Activated CD8-positive, alpha-beta memory T cell treated with anti-CD3 and anti-CD28 coated beads, Interleukin-2, amount 50 U/mL, for 1 hour (primary cell): ENCODE measurements around the gene BTNL9.
"Not testable (repeated sequence)": the region's sequence is repeated elsewhere in the genome, so short reads cannot be mapped to it uniquely, and the experiment has no call there.

Experiments
- DNase-seq: peaks from one replicate; pipeline ENCODE4 v3.0.0-alpha.2; 2020; ENCODE audit errors: extremely low read depth

Gene BTNL9

DNA sequence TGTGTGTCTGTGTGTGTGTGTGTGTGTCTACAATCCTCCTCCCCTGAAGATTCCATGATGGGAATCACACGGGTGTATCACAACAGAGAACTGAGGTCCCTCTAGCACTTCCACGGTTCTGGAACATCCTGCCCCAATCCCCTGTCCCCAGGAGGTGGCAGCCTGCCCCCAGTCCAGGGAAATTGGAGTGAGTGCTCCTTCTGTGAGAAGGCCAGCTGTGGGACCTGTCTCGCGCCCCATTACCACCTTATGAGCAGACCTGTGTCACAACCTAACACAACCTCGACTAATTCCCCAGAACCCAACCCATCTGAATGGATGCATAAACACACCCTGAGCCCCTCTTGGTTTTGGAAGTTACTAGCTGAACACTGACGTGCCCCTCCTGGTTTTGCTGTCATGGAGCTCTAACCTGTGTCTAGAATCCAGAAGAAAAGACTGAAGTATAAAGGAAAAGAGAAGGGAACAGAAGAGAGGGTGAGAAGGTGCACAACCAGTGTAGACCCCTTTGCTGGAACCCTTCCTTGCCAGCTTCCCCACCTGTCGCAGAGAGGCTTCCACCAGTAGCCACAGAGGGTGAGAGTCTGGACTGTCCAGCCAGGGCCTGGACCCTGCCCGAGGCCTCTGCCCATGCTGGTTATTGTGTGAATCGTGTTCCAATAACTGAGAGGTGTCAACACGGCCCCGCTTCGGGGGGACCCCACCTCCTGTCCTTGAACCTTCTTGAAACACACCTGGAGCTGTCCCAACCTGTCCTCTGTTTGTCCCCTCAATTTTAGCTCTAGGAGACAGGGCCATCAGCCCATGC lies 3.4 kb downstream of the BTNL9 start:
- DNase-seq, result no peak

DNA sequence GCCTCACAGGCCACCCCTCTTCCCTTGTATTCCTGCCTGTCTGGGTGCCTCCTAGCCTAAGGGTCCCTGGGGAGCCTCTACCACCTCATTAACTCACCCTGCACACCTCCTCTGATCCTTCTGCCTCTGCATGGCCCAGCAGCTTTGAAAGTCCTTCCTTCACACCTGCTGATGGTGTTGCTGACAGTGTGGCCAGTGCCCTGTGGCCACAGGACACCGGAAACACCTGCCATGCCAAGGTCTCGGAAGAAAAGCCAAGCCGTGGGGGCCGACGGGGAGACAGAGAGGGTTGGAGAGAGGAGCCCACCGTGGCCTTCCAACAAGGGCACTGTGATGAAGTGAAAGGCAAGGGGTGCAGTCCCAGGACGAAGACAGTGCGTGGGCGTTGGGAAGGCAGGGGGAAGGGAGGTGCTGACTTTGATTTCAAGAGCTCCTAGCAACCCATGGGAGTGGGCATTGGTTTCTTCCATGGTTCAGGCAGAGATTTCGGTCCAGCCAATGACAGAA lies 4.1 kb downstream of the BTNL9 start:
- DNase-seq, result no peak

DNA sequence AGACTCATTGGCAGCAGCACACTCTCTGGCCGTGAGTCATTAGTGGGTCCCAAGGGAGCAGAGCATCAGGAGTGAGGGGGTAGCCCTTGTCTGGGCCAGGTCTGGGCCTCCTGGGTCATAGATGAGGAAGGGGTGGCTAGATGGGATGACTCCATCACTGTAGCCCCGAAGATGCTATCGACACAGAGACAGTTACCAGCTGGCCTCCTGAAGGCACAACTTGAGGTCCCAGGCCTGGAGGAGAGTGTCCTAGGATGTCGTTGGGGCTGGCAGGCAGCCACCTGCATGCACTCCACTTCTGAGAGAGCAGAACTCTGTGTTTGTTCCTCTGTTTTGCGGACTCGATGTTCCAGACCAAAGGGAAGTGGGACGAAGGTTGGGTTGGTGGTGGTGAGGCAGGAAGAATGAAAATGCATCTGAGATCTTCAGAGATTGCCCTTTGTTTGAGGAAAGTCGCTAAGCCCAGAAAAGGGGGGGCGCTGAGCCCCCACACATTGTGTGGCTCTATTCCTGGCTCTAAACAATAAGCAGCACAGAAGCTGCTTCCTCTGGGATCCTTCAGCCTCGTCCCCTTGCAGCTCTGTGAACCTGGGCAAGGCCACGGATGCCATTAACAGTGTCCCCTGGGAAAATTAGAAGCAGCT lies 4.7 kb downstream of the BTNL9 start:
- no peak for DNase-seq

DNA sequence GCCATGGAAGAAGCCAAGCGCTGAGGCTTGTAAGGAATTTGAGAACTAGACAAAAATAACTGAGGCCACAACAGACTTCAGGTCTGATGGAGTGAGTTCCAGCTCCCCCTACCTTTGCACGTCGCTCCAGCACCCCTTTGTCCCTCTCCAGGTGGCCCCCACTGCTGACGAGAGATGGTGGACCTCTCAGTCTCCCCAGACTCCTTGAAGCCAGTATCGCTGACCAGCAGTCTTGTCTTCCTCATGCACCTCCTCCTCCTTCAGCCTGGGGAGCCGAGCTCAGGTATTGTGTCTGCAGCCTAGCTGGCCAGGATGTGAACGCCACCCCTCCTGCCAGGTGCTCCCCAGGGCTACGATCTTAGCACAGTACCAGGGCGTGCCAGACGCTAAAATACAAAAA lies 5.2 kb downstream of the BTNL9 start:
- DNase-seq, result no peak

DNA sequence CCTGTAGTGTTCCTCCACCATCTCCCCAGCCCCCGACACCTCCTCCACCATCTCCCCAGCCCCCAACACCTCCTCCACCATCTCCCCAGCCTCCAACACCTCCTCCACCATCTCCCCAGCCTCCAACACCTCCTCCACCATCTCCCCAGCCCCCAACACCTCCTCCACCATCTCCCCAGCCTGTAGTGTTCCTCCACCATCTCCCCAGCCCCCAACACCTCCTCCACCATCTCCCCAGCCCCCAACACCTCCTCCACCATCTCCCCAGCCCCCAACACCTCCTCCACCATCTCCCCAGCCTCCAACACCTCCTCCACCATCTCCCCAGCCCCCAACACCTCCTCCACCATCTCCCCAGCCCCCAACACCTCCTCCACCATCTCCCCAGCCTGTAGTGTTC lies 5.8 kb downstream of the BTNL9 start:
- DNase-seq, result not testable (repeated sequence)

DNA sequence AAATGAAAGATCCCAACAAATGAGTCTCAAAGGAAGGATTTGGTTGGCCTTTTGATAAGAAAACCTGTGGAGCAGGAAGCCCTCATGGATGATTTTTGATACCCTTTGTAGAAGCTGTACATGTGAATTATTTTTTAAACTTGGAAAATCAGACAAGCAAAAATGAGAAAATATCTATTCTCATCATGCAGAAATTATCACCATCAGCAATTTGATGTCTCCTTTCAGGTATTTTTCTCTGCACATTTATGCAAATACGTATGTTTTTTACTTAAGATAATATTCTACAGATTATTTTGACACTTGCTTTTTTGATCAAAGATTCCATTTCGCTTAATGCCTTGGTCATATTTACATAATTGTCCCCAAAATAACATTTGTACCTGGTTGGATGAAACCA lies 7.2 kb downstream of the BTNL9 start:
- DNase-seq, result no peak

DNA sequence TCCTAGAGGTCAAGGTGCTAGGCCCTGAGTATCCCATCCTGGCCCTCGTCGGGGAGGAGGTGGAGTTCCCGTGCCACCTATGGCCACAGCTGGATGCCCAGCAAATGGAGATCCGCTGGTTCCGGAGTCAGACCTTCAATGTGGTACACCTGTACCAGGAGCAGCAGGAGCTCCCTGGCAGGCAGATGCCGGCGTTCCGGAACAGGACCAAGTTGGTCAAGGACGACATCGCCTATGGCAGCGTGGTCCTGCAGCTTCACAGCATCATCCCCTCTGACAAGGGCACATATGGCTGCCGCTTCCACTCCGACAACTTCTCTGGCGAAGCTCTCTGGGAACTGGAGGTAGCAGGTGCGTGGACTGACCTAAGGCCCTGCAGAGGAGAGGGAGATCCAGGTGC lies 7.9 kb downstream of the BTNL9 start:
- DNase-seq, result no peak

DNA sequence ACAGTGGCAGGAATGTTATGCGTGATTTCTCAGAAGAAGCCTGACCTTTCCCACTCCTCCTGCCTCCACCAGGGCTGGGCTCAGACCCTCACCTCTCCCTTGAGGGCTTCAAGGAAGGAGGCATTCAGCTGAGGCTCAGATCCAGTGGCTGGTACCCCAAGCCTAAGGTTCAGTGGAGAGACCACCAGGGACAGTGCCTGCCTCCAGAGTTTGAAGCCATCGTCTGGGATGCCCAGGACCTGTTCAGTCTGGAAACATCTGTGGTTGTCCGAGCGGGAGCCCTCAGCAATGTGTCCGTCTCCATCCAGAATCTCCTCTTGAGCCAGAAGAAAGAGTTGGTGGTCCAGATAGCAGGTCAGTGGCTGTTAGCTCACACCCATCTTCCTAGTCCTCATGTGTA lies 9.9 kb downstream of the BTNL9 start:
- DNase-seq, result no peak

GRCh38 chr5:181051841-181052671 lies 12.0 kb downstream of the BTNL9 start:
- DNase-seq, result no peak

DNA sequence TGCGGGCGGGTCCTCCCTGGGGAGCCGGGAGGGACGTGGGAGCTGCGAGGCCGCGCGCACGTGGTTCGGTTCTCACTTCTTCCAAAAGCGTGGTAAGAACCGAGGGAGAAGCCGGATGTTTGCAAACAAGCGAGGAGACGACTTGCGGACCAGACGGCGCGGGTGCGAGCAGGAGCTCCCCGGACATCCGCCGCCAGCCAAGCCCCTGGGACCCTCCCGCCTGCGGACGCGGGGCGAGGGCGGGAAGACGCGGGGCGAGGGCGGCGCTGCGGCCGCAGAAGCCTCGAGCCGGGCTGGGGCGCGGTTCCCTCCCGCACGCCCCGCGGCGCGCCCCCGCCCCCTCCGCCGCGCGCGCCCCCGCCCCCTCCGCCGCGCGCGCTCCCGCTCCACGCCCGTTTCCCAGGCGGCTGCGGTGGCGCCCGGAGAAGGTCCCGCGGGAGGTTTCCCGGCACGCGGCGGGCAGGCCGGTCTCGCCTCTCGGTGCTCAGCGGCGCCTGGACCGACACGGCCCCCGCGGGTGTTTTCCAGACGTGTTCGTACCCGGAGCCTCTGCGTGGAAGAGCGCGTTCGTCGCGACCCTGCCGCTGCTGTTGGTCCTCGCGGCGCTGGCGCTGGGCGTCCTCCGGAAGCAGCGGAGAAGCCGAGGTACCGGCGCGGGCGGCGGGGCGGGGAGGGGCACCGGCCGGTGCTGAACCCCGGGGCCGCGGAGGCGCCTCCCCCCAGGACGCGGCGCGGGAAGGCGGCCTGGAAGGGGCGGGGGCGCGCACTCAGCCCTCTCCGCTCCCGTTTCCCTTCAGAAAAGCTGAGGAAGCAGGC lies 12.8 kb downstream of the BTNL9 start:
- no peak for DNase-seq

- no peak for DNase-seq
Observed at GRCh38 chr5:181053488-181054121, 13.5 kb downstream of the BTNL9 start.

DNA sequence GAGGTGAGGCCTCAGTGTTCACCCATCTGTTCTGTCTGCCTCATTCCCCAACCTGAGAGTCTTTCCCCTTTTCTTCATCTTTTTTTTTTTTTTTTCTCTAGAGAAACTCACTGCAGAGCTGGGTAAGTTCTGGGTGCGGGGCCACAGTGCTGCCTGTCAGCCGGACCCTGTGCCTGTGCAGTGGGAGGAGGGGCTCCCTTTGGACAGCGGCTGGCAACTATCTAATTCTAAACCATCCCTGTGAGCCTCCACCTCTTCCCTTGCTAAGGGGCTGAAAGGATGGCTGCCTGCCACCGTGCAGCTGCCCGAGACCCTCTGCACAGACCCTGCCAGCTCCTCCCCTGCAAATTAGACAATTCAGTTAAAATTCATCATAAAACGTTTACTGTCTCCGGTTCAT lies 14.1 kb downstream of the BTNL9 start:
- no peak for DNase-seq

DNA sequence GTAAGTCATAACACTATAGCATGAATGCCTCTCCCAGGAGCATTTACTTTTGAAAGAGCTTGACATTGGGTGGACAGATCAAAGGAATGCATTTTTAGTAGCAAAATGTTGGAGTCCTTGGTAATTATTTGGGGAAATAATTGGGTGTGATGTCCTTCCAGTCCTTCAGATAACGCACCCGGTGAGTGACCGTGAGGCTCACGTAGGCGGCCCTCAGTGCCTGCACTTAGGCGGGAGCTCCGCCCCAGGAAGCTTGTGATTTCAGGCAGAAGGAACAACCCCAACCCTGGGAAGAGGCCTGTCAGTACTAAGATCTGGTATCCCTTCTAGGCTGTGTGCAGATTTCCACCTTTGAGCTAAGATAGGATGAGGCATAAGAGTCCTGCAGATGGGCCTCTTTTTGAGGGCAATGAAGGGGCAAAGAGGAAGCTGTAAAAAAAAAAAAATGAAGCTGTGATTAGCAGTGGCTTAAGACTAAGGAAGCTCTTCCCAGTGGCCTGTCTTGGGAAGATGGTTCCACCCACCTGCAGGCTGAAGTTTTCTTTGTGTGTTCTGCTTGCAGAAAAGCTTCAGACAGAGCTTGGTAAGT lies 14.9 kb downstream of the BTNL9 start:
- DNase-seq, result no peak

GRCh38 chr5:181056431-181056830 lies 16.4 kb downstream of the BTNL9 start:
- DNase-seq, result no peak

GRCh38 chr5:181058321-181058720 lies 18.3 kb downstream of the BTNL9 start:
- no peak for DNase-seq

DNA sequence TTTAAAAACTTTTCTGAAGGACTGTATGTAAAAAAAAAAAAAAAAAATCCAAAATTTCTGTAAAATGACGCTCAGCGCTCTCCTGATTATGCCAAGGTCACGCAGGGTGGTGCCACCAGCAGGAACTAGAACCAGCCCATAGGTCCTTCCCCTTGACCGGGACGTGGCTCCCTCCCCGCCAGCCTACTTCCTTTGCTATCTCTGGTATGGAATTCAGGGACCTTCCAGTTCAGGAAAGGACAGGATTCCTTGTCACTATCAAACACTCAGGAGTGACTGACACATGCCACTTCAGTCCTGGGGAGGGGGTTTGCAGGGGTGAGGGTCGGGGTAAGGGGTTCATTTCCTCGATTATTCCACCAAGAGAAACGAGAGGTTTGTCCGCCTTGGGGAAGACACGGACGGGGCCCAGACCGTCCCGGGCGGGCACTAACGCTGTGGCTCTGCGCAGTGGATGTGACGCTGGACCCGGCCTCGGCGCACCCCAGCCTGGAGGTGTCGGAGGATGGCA lies 18.8 kb downstream of the BTNL9 start:
- no peak for DNase-seq

DNA sequence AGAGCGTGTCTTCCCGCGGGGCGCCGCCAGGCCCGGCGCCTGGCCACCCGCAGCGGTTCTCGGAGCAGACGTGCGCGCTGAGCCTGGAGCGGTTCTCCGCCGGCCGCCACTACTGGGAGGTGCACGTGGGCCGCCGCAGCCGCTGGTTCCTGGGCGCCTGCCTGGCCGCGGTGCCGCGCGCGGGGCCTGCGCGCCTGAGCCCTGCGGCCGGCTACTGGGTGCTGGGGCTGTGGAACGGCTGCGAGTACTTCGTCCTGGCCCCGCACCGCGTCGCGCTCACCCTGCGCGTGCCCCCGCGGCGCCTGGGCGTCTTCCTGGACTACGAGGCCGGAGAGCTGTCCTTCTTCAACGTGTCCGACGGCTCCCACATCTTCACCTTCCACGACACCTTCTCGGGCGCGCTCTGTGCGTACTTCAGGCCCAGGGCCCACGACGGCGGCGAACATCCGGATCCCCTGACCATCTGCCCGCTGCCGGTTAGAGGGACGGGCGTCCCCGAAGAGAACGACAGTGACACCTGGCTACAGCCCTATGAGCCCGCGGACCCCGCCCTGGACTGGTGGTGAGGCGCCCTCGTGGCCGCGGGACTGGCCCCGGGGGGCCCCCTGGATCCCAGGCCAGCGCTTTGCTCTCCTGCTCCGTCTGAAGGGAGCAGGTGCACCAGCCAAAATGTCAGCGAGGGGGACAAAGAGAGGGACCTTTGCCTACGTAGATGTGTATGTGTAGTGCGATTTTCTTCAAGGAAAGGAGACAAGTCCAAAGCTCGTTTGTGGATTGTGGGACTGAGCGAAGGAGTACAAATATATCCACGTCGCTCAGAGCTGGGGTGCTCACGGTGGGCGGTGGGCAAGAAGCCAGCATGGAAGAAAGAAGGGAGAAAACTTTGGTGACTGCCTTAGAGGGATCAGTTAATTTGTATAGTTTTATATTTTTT lies 19.5 kb downstream of the BTNL9 start:
- no peak for DNase-seq

DNA sequence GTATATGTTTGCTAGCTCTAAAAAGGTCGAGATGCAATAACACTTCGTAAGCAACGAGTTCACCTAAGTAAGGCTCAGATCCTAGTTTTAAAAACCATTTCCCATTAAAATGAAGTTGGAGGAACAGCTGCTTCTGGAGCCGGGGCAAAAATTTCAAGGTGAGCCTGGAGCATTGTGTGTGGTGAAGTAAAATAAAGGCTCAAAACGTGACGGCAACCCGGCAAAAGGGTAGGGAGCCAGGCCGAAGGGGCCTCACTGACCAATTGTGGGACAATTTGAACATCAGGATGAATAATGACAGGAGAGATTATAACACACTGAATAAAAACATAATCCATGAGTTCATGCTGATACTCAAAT lies 20.1 kb downstream of the BTNL9 start:
- DNase-seq, result no peak

- DNase-seq, result no peak
Observed at GRCh38 chr5:181060924-181061323, 20.9 kb downstream of the BTNL9 start.
